AG04449 (cell line): ENCODE measurements around the gene CLCNKB.

Experiments
- CTCF ChIA-PET: fragments of 350-600 bp; formaldehyde crosslinking; extraction: SDS; loops from one replicate; lab custom pipeline; 2021; ENCODE audit warnings: antibody characterized with exemption; lab: Yijun Ruan, JAX
- POLR2A ChIA-PET: fragments of 400-600, 350-600 bp; formaldehyde crosslinking; extraction: SDS; loops from one replicate; lab custom pipeline; 2020; ENCODE audit warnings: antibody characterized with exemption, inconsistent platforms; lab: Yijun Ruan, JAX
- DNase-seq: peaks from one replicate; pipeline ENCODE4 v3.0.0-alpha.2; 2010; ENCODE audit warnings: low read depth, low spot score
- H3K4me3 ChIP-seq: 2 replicates; pipeline ENCODE4 v1.5.1; 2011; ENCODE audit warnings: low read depth, mild to moderate bottlenecking, control low read depth, low read length
- TF ChIP-seq, protein P1 (sequence below): IDR thresholded peaks from one replicate; pipeline ENCODE4 v1.5.1; 2011; ENCODE audit warnings: mild to moderate bottlenecking, moderate library complexity, low read length, control low read depth, inconsistent platforms; ENCODE audit not compliant: insufficient read depth; ENCODE audit errors: missing control alignments

Gene CLCNKB

DNA sequence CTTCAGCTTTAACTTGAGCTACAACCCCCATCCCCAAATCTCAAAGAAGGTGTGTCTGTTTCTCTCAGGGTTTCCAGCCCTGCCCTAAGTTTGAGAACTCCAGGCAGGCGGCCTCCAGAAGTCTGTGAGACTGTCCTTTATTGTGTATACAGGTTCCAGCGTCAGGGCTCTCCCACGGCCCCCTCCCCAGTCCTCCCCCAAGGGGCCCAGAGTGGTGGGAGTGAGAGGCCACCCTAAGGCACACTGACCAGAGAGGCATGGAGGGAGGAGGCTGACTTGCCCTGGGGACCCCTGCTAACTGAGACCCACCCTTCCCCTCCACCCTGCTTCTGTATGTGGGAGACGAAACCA lies 29.7 kb upstream of the CLCNKB start:
- H3K4me3 ChIP-seq, result no peak overlapping the region
- TF ChIP-seq, protein P1, sequence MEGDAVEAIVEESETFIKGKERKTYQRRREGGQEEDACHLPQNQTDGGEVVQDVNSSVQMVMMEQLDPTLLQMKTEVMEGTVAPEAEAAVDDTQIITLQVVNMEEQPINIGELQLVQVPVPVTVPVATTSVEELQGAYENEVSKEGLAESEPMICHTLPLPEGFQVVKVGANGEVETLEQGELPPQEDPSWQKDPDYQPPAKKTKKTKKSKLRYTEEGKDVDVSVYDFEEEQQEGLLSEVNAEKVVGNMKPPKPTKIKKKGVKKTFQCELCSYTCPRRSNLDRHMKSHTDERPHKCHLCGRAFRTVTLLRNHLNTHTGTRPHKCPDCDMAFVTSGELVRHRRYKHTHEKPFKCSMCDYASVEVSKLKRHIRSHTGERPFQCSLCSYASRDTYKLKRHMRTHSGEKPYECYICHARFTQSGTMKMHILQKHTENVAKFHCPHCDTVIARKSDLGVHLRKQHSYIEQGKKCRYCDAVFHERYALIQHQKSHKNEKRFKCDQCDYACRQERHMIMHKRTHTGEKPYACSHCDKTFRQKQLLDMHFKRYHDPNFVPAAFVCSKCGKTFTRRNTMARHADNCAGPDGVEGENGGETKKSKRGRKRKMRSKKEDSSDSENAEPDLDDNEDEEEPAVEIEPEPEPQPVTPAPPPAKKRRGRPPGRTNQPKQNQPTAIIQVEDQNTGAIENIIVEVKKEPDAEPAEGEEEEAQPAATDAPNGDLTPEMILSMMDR, result no peak
- POLR2A ChIA-PET, result no interaction called here
- CTCF ChIA-PET, result interaction anchor here (0.8 to 9.5 kb wide), 6 partner anchors 12 to 222 kb away, joined by 3 to 129 read pairs (median 6); no protein-coding TSS in a partner anchor
- DNase-seq, result no peak

DNA sequence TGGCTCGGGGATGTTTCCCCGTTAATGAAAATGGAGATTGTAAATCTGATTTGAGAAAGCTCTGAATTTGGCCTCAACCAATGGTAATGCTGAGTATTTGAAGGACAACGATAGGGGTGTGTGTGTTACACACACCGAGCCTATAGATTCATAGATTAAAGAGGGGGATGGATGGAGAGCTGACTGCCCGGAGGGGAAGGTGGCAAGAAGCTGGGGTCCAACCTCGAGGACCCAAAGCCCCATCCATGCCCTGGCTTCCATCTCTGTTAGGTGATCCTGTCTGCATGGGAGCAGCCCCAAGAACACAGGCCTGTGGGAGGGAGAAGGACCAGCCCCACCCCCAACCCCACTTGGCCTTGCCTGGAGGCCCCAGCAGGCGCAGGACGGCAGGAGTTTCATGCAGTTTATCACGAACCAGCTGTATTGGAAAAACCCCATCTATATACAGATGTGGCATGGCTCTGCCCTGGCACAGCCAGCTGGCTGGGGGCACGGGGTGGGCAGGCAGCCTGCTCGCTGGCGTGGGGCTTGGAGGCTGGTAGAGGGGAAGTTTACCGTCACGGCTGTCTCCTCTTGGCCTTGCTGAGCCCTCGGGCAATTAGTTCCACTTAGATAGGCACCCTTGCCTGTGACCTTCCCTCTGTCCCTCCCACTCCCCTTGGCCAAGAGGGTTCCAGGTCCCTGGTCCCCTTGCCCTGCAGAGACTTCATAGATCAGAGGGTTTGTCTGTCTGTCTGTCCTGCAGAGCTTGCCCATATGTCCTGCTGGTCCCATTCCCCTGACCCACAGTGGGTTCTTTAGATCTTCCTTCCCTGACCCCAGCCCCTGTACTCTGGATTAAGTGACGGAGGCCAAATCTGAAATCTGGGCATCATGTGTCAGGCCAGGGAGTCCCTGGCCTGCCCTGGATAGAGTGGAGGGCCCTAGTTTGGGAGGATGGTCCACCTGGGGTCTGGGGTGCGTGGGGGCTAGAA lies 28.8 kb upstream of the CLCNKB start:
- CTCF ChIA-PET, result interaction anchor here (0.7 to 9.5 kb wide), 7 partner anchors 11 to 223 kb away, joined by 3 to 129 read pairs (median 5); no protein-coding TSS in a partner anchor
- DNase-seq, result no peak
- no peak overlapping the region for H3K4me3 ChIP-seq
- POLR2A ChIA-PET, result no interaction called here
- TF ChIP-seq, protein P1, result no peak

DNA sequence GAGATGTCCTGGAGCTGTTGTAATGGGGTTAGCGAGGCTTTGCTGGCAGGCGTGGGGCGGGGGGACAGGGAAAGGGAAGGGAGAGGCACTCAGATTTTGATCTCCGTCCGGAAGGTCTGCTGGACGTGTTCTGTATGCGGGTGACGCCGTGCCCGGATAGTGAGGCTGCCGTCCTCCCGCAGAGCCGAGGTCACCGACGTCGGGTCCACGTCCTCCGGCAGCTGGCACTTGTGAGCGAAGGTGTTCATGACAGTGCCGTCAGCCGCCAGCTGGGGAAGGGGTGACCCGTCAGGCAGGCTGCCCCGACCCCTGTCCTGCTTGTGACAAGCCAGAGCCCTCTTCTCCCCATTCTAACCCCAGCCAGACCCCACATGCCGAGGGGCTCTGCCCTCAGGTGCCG lies 28.1 kb upstream of the CLCNKB start:
- TF ChIP-seq, protein P1, result no peak
- ChIA-PET CTCF (interaction anchor here (1.7 kb wide), 1 partner anchor 63 kb away, joined by 7 read pairs; no protein-coding TSS in a partner anchor), POLR2A (no interaction called here)
- no peak overlapping the region for H3K4me3 ChIP-seq
- no peak for DNase-seq

DNA sequence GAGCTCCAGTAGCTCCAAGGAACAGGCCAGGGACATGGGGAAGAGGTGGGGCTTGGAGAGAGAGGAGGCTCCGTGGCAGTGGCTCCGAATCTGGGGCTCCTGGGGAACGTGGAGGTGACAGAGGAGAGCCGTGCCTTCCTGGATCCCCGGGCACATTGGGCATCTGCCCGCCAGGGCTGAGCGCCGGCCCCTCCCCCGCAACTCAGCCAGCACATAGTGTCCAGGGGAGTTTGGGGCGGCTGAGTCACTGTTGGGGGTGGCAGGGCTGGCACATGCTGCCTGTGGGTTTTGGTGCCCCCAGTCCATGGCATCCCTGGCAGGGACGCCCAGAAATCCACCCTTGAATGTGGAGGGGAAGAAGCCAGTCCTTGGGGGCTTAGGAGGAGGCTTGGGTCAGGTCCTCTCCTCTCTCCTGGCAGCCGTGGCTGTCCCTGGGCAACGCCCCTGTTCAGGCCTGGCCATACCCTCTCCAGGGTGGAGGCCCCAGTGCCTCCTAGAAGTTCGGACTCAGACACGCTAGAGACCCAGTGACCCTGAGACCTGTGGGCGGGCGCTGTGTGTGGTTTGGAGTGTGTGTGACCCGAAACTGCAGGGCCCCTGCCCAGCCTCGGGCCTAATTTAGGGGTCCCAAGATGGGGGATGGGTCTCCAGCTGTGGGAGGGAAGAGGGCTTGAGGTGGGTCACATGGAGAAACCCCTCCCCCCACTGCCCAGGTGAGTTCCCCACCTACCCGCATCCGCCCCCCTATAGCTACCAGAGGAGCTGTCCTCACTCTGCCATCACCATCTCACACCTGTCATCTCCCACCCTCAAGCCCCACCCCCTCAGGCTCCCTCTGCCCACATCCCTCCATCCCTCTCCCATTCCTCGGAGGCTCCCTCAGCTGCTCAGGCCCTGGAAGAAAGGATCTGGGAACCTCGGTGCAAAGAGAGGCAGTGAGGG lies 27.4 kb upstream of the CLCNKB start:
- TF ChIP-seq, protein P1, result no peak
- POLR2A ChIA-PET, result no interaction called here

DNA sequence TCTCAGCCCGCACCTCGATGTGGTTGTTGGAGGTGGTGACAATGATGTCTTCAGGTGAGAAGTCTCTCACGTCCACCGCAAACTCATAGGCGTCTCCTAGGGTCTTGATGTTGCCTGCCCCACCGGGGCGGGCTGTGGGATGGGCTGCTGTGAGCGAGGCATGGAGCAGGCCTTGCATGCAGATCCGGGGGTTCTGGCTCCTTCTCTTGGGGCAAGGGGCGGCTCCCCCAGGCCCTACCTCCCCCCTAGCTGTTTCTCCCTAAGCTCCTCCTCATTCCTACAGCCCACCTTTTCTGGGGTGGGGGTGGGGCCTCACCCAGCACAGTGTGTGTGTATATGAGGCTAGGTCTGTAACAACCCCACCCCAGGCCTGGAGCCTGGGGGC lies 26.5 kb upstream of the CLCNKB start:
- POLR2A ChIA-PET, result no interaction called here
- H3K4me3 ChIP-seq, result peak overlapping the region; percentile 25
- TF ChIP-seq, protein P1, result no peak
- no peak for DNase-seq
- CTCF ChIA-PET, result interaction anchor here (1.2 to 8.1 kb wide), 3 partner anchors 9 to 225 kb away, joined by 3 to 97 read pairs (median 15); no protein-coding TSS in a partner anchor

More for the DNA sequence above, 27.4 kb upstream of the CLCNKB start:
- no peak for DNase-seq
- H3K4me3 ChIP-seq, result no peak overlapping the region
- CTCF ChIA-PET, result interaction anchor here (3.4 to 8.1 kb wide), 2 partner anchors 8 to 40 kb away, joined by 15 to 97 read pairs; no protein-coding TSS in a partner anchor
